Measurements from ENCODE around the gene SLC17A7.
"Not testable (repeated sequence)": the region's sequence is repeated elsewhere in the genome, so short reads cannot be mapped to it uniquely, and the experiment has no call there.

The SLC17A7 gene

GRCh38 chr19:49441210-49441959 lies at the start of gene SLC17A7:
Gene SLC17A7, minus strand, starts transcription at chr19:49441527. Its CDS starts 148 bp downstream, at chr19:49441379.
- DNase-seq = no peak

- DNase-seq = no peak
Observed at GRCh38 chr19:49490287-49491029, 49.1 kb upstream of the SLC17A7 start.

GRCh38 chr19:49489601-49490167 lies 48.4 kb upstream of the SLC17A7 start:
- no peak for DNase-seq

- DNase-seq = no peak
Observed at GRCh38 chr19:49488863-49489537, 47.7 kb upstream of the SLC17A7 start.

- no peak for DNase-seq
Observed at GRCh38 chr19:49488046-49488862, 46.9 kb upstream of the SLC17A7 start.

GRCh38 chr19:49487277-49488045 lies 46.1 kb upstream of the SLC17A7 start, which contains the start of gene RPL13A:
Gene RPL13A, plus strand, starts transcription at chr19:49487608. Its CDS starts 22 bp downstream, at chr19:49487630.
- DNase-seq = peak; percentile 95

- no peak for DNase-seq
Observed at GRCh38 chr19:49486710-49487276, 45.5 kb upstream of the SLC17A7 start.

- no peak for DNase-seq
Observed at GRCh38 chr19:49486232-49486631, 44.9 kb upstream of the SLC17A7 start.

GRCh38 chr19:49481020-49481683 lies 39.8 kb upstream of the SLC17A7 start:
- DNase-seq = no peak

GRCh38 chr19:49479975-49480628 lies 38.8 kb upstream of the SLC17A7 start:
- DNase-seq = no peak

- no peak for DNase-seq
Observed at GRCh38 chr19:49475995-49476880, 34.9 kb upstream of the SLC17A7 start.

- DNase-seq = no peak
Observed at GRCh38 chr19:49475191-49475917, 34.0 kb upstream of the SLC17A7 start.

- DNase-seq = no peak
Observed at GRCh38 chr19:49474542-49474924, 33.2 kb upstream of the SLC17A7 start.

GRCh38 chr19:49473868-49474541 lies 32.7 kb upstream of the SLC17A7 start, which contains the start of gene FLT3LG:
Gene FLT3LG, plus strand, starts transcription at chr19:49474215. Its CDS starts 425 bp downstream, at chr19:49474640.
- peak; percentile 16 for DNase-seq

GRCh38 chr19:49473501-49473867 lies 32.2 kb upstream of the SLC17A7 start:
- DNase-seq = not testable (repeated sequence)

GRCh38 chr19:49472936-49473335 lies 31.6 kb upstream of the SLC17A7 start:
- no peak for DNase-seq

- no peak for DNase-seq
Observed at GRCh38 chr19:49470615-49470978, 29.3 kb upstream of the SLC17A7 start.

All from NCI-H1092 treated with DMSO at 0.1 percent for 48 hours (cell line).